SK-N-MC (cell line): ENCODE measurements around the gene ZBTB46.

ENCODE experiments used
- DNase-seq: peaks from one replicate; pipeline ENCODE4 v3.0.0-alpha.2; 2011; ENCODE audit warnings: low read depth, low spot score
- H3K27ac ChIP-seq: fragments of 200-600 bp; sonication (generic); 2 replicates; pipeline ENCODE4 v1.5.1; 2016; ENCODE audit warnings: mixed run types
- H3K36me3 ChIP-seq: fragments of 200-600 bp; sonication (generic); 2 replicates; pipeline ENCODE4 v1.6.1; 2017; ENCODE audit warnings: antibody characterized with exemption, low read length, mixed read lengths; ENCODE audit not compliant: insufficient read depth
- H3K4me3 ChIP-seq: fragments of 200-600 bp; sonication (generic); 2 replicates; pipeline ENCODE4 v1.5.1; 2016
- H3K9ac ChIP-seq: fragments of 200-600 bp; sonication (generic); 2 replicates; pipeline ENCODE4 v1.8.0; 2017; ENCODE audit warnings: mixed run types, mixed read lengths; ENCODE audit not compliant: insufficient read length
- H3K9me3 ChIP-seq: fragments of 200-600 bp; sonication (generic); 2 replicates; pipeline ENCODE4 v1.6.1; 2017; ENCODE audit warnings: low read depth, mild to moderate bottlenecking, antibody characterized with exemption, low read length, moderate library complexity, mixed read lengths
- EZH2 ChIP-seq: fragments of 200-600 bp; sonication (generic); IDR thresholded peaks from one replicate; pipeline ENCODE4 v1.6.1; 2017; ENCODE audit warnings: antibody characterized with exemption
- FOXP2 ChIP-seq: optimal IDR thresholded peaks from 2 replicates; pipeline ENCODE3; 2011; ENCODE audit warnings: mild to moderate bottlenecking, moderate library complexity; ENCODE audit not compliant: insufficient read depth; ENCODE audit errors: extremely low read length, control extremely low read depth
- POLR2AphosphoS5 ChIP-seq: IDR thresholded peaks from 2 replicates; pipeline ENCODE4 v1.6.1; 2012; ENCODE audit warnings: mild to moderate bottlenecking, low read depth, low read length, borderline replicate concordance

ZBTB46 gene

GRCh38 chr20:63769891-63770474 lies 61.1 kb downstream of the ZBTB46 start:
- no peak for DNase-seq
- H3K36me3 ChIP-seq: no peaks in the 10 kb centered on the region
- TF ChIP-seq EZH2: no peak
- TF ChIP-seq POLR2AphosphoS5: no peak
- no peak for TF ChIP-seq FOXP2

DNA sequence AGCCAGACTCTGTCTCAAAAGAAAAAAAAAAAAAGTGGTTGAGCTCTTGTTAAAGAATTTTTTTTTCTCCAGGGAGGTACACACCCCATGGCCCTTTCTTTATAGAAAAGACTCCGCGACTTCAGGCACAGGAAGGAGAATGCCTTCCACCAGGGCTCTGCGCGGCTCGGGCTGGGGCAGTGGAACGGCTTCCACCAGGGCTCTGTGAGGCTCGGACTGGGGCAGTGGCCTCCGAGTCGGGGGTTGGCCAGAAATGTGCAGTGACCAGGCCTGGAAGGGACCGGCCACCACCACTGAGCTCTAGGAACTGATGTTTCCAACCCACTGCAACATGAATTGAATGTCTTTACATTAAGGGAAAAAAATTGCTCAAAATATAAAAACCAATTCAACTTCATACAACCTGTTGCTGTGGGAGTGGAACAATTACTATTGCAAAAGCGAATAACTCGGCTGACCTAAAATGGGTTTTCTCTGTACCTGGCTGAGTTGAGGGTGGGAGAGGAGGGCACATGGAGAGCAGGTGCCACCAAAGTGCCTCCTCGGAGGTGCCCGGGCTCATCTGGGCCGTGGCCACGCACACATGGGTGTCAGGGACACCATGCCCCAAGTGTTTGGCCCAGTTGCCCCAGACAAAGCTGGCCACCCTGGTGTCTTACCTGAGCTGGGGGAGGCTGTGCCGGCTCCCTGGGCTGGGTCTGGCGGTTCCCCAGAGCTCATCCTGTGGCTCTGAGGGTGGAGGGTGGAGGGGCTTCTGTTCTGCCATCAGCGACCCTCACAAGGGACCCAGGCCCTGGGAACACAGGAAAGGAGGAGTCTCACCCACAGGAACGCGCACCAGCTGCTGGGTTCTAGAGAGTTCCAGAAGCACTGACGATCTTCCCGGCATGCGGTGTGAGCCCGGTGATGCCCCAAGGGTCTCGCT lies 62.2 kb downstream of the ZBTB46 start:
- Histone ChIP-seq H3K36me3 (no peaks in the 10 kb centered on the region), H3K9ac (no peak overlapping the region), H3K4me3 (no peak overlapping the region), H3K9me3 (no peaks in the 10 kb centered on the region), H3K27ac (no peak overlapping the region)
- TF ChIP-seq POLR2AphosphoS5 (no peak), EZH2 (no peak)
- no peak for DNase-seq

More at GRCh38 chr20:63769891-63770474, 61.1 kb downstream of the ZBTB46 start:
- H3K9me3 ChIP-seq: no peaks in the 10 kb centered on the region
- no peak overlapping the region for H3K27ac ChIP-seq
- no peak overlapping the region for H3K9ac ChIP-seq
- no peak overlapping the region for H3K4me3 ChIP-seq

- DNase-seq: no peak
- TF ChIP-seq EZH2 (no peak), POLR2AphosphoS5 (no peak), FOXP2 (no peak)
- Histone ChIP-seq H3K9me3 (no peaks in the 10 kb centered on the region), H3K9ac (no peak overlapping the region), H3K36me3 (no peaks in the 10 kb centered on the region), H3K4me3 (no peak overlapping the region), H3K27ac (no peak overlapping the region)
Measured at GRCh38 chr20:63767886-63768285, 63.2 kb downstream of the ZBTB46 start.

- TF ChIP-seq FOXP2: no peak
- no peak overlapping the region for H3K9ac ChIP-seq
- no peak for DNase-seq
- H3K9me3 ChIP-seq: no peaks in the 10 kb centered on the region
- H3K27ac ChIP-seq: no peak overlapping the region
- H3K4me3 ChIP-seq: no peak overlapping the region
- no peaks in the 10 kb centered on the region for H3K36me3 ChIP-seq
Measured at GRCh38 chr20:63767456-63767855, 63.6 kb downstream of the ZBTB46 start.

DNA sequence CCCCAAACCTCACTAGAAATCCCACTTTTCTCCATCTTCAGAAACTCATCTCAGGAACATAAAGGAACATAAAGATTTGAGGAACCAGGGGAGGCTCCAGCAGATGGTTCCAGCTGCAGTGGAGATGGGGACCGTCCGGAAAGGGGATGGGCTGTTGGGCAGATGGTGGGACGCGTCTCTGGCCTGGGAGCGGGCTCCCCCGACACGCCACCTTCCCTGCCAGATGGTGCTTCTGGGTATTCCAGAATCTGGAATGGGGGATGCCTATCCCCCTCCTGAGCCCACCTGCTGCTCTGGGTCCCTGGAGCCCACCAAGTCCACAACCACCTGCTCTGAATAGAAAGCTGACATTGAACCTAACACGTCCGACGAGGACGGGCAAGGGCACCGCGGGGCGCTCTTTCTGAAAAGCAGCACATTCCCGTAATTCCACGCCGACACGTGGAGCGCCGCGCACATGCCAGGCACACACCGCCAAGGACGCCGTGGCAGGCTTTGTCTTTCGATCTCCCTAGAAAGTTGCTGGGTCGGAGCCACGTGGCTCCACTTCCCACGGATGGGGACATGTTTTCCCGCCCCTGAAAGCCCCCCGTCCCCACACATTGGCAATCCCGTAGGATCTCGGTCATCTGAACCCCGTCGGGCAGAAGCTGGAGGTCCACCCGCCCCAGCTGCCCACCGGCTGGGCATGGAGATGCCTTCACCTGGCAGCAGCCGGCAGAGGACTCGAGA lies 64.2 kb downstream of the ZBTB46 start:
- Histone ChIP-seq H3K27ac (no peak overlapping the region), H3K9me3 (no peaks in the 10 kb centered on the region), H3K4me3 (no peak overlapping the region), H3K36me3 (no peaks in the 10 kb centered on the region), H3K9ac (no peak overlapping the region)
- no peak for TF ChIP-seq POLR2AphosphoS5
- no peak for TF ChIP-seq EZH2
- no peak for TF ChIP-seq FOXP2
- DNase-seq: no peak

GRCh38 chr20:63765902-63766301 lies 65.2 kb downstream of the ZBTB46 start:
- Histone ChIP-seq H3K9ac (no peak overlapping the region), H3K36me3 (no peaks in the 10 kb centered on the region), H3K4me3 (no peak overlapping the region), H3K27ac (no peak overlapping the region), H3K9me3 (no peaks in the 10 kb centered on the region)
- TF ChIP-seq EZH2: no peak
- DNase-seq: no peak

DNA sequence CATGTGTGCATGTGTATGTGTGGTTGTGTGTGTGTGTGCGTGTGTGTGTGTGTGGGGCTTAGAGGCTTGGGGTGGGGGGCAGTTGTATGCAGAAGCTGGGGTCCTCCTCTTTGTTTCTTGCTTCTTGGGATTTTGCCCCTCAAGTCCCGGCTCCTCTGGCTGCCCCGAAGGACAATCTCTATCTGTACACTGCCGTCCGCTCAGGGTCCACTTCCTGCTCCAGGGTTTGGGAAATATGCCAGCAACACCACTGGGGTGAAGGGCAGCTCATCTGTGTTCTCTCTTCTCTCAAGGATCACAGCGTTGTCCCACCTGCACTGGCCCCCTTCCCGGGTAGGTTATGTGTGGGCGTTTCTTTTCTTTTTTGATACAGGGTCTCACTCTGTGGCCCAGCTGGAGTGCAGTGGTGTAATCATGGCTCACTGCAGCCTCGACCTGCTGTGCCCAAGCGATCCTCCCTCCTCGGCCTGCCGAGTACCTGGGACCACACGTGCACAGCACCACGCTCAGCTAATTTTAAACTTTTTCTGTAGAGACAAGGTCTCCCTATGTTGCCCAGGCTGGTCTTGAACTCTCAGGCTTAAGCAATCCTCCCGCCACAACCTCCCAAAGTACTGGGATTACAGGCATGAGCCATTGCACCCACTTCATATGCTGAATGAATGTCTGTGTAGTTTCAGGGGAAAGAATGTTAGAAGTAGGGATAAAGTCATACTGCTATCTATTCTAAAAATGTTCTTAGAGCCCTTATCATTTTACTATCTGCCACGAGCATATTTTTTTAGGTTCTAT lies 65.8 kb downstream of the ZBTB46 start:
- Histone ChIP-seq H3K4me3 (no peak overlapping the region), H3K9ac (no peak overlapping the region), H3K36me3 (no peaks in the 10 kb centered on the region), H3K9me3 (no peaks in the 10 kb centered on the region), H3K27ac (no peak overlapping the region)
- TF ChIP-seq EZH2 (no peak), POLR2AphosphoS5 (no peak), FOXP2 (no peak)
- DNase-seq: no peak

DNA sequence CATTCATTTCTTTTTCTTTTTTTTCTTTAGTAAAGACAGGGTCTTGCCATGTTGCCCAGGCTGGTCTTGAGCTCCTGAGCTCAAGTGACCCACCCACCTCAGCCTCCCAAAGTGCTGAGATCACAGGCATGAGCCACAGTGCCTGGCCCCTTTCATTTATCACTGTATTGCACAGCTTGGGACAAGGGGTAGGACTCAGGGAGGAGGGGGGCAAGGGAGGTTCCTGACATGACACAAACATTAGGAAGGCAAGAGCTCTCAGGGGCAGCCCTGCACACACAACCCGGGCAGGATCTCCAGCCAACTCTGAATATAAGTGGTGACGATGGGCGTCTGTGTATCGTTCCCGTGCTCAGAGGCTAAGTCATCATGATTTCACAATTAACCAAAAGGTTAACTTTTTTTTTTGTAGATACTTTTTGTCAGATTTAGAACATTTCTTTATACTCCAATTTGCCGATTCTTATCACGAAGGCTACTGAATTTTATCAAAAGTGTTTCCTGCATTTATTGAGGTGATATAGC lies 71.6 kb downstream of the ZBTB46 start:
- no peak for DNase-seq
- Histone ChIP-seq H3K9ac (no peak overlapping the region), H3K27ac (no peak overlapping the region), H3K36me3 (no peaks in the 10 kb centered on the region), H3K9me3 (no peaks in the 10 kb centered on the region), H3K4me3 (no peak overlapping the region)
- TF ChIP-seq EZH2 (no peak), POLR2AphosphoS5 (no peak), FOXP2 (no peak)
